ENCODE data around the gene FXYD4.
"Not testable (repeated sequence)": the region's sequence is repeated elsewhere in the genome, so short reads cannot be mapped to it uniquely, and the experiment has no call there.

FXYD4 gene

GRCh38 chr10:43371418-43371817 is at the start of gene FXYD4:
FXYD4 (plus strand) TSS chr10:43371636; CDS start chr10:43373747, 2,111 bp downstream.
- no peak for DNase-seq

- no peak for DNase-seq
Observed at GRCh38 chr10:43322331-43322730, 49.1 kb upstream of the FXYD4 start.

- no peak for DNase-seq
Observed at GRCh38 chr10:43322769-43323168, 48.7 kb upstream of the FXYD4 start.

- DNase-seq: no peak
Observed at GRCh38 chr10:43323245-43323644, 48.2 kb upstream of the FXYD4 start.

- no peak for DNase-seq
Observed at GRCh38 chr10:43324876-43325275, 46.6 kb upstream of the FXYD4 start.

GRCh38 chr10:43327171-43327570 is 44.3 kb upstream of the FXYD4 start:
- DNase-seq: no peak

GRCh38 chr10:43327986-43328385 is 43.5 kb upstream of the FXYD4 start:
- no peak for DNase-seq

GRCh38 chr10:43328810-43329209 is 42.6 kb upstream of the FXYD4 start:
- DNase-seq: not testable (repeated sequence)

GRCh38 chr10:43329246-43329885 is 42.1 kb upstream of the FXYD4 start:
- not testable (repeated sequence) for DNase-seq

- not testable (repeated sequence) for DNase-seq
Observed at GRCh38 chr10:43330049-43330823, 41.2 kb upstream of the FXYD4 start.

GRCh38 chr10:43330824-43331127 is 40.7 kb upstream of the FXYD4 start:
- not testable (repeated sequence) for DNase-seq

GRCh38 chr10:43333653-43334052 is 37.8 kb upstream of the FXYD4 start:
- no peak for DNase-seq

GRCh38 chr10:43336061-43336460 is 35.4 kb upstream of the FXYD4 start:
- DNase-seq: no peak

GRCh38 chr10:43336641-43337318 is 34.7 kb upstream of the FXYD4 start:
- no peak for DNase-seq

GRCh38 chr10:43337536-43337935 is 33.9 kb upstream of the FXYD4 start:
- not testable (repeated sequence) for DNase-seq

GRCh38 chr10:43338117-43338516 is 33.3 kb upstream of the FXYD4 start:
- no peak for DNase-seq

GRCh38 chr10:43339136-43339535 is 32.3 kb upstream of the FXYD4 start:
- no peak for DNase-seq

GRCh38 chr10:43340101-43340500 is 31.3 kb upstream of the FXYD4 start:
- DNase-seq: no peak

GRCh38 chr10:43340619-43341018 is 30.8 kb upstream of the FXYD4 start:
- DNase-seq: no peak

- no peak for DNase-seq
Observed at GRCh38 chr10:43341450-43341849, 30.0 kb upstream of the FXYD4 start.

- no peak for DNase-seq
Observed at GRCh38 chr10:43342279-43343125, 28.9 kb upstream of the FXYD4 start.

- no peak for DNase-seq
Observed at GRCh38 chr10:43343126-43343525, 28.3 kb upstream of the FXYD4 start.

- no peak for DNase-seq
Observed at GRCh38 chr10:43344051-43344450, 27.4 kb upstream of the FXYD4 start.
